GM20000 (cell line): ENCODE measurements around the gene AHRR.
A peak's percentile ranks its signal among the peaks of the same experiment; 100 is the strongest.

Experiments used
- DNase-seq: peaks from one replicate; pipeline ENCODE4 v3.0.0; 2012; ENCODE audit warnings: low spot score
- CTCF ChIP-seq: IDR thresholded peaks from 2 replicates; pipeline ENCODE4 v1.5.1; 2012; ENCODE audit warnings: mild to moderate bottlenecking, control low read depth; ENCODE audit errors: extremely low read depth, missing control alignments

AHRR gene

GRCh38 chr5:352639-353611 lies 31.4 kb downstream of the AHRR start:
- DNase-seq = peak; percentile 36
- TF ChIP-seq CTCF = no peak

GRCh38 chr5:353612-354580 lies 32.4 kb downstream of the AHRR start:
- TF ChIP-seq CTCF = no peak
- DNase-seq = no peak

- TF ChIP-seq CTCF = no peak
- no peak for DNase-seq
Measured at GRCh38 chr5:354581-355378, 33.3 kb downstream of the AHRR start.

GRCh38 chr5:355379-355935 lies 33.9 kb downstream of the AHRR start:
- DNase-seq = no peak
- no peak for TF ChIP-seq CTCF

GRCh38 chr5:355958-356357 lies 34.4 kb downstream of the AHRR start:
- DNase-seq = peak; percentile 25

More at GRCh38 chr5:355958-356357, 34.4 kb downstream of the AHRR start:
- TF ChIP-seq CTCF = no peak
